DOHH2 (cell line): ENCODE results near the gene MAN2A1.

Experiments used
- CTCF ChIP-seq: fragments of 200-600 bp; sonication (generic); IDR thresholded peaks from one replicate; pipeline ENCODE4 v1.5.1; 2014; ENCODE audit warnings: antibody characterized with exemption, mild to moderate bottlenecking, low read depth, low read length; ENCODE audit not compliant: poor library complexity, severe bottlenecking
- EZH2phosphoT487 ChIP-seq: fragments of 200-600 bp; sonication (generic); IDR thresholded peaks from 2 replicates; pipeline ENCODE4 v1.6.1; 2017; ENCODE audit warnings: borderline replicate concordance, mild to moderate bottlenecking, antibody characterized with exemption, low read length, moderate library complexity, mixed read lengths

- TF ChIP-seq CTCF: no peak
- TF ChIP-seq EZH2phosphoT487: no peak
Measured at GRCh38 chr5:109888989-109889388, 199.3 kb downstream of the MAN2A1 start.
